ENCODE data around the gene GXYLT2. TPM values are rescaled to one million over a fixed set of nuclear protein-coding genes. Genes with fewer than 3 reads are reported as not detected.

GXYLT2 gene
- total RNA-seq, 4 donors from 2014 or later = 1.5 to 12.5 (median 7.5) TPM

DNA sequence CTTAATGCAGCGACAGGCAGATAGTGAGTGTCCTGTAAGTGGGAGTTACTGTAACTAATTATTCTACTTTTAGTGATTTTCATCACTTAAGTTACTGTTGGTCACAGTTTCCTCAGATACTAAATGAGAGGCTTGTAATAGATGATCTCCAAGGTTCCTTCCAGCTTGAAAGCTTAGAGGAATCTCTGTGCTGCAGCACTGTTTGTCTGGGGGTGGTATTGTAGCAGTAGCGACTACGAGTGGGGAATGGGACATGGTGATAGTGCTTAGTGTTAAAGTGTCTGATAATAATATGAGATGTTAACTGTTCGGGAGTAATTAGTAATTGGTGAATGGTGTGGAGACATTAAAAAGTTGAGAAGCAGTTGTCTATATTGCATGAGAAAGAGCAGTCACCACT, 121.2 kb downstream of the GXYLT2 start:
- TF ChIP-seq CTCF (IDR thresholded peaks at IDR 0.05) (no peak), POLR2A (IDR thresholded peaks at IDR 0.05) (no peak), POLR2AphosphoS5 (IDR thresholded peaks at IDR 0.05) (no peak), EP300 (IDR thresholded peaks at IDR 0.05; ENCODE audit: low read depth) (no peak)
- Histone ChIP-seq H3K36me3 (peaks cover 0 to 22% (median 6%) of the 10 kb centered on the region in 4 donors), H3K4me3 (no peak overlapping the region), H3K27me3 (no peaks in the 10 kb centered on the region), H3K27ac (no peak overlapping the region), H3K9me3 (no peaks in the 10 kb centered on the region), H3K4me1 (peaks cover 3 to 48% (median 5%) of the 10 kb centered on the region in 4 donors)
- WGBS, 2 donors (ENCODE audit: low coverage in 1 of 2) = 77 to 82% methylated on average over 4 of the region's 4 CpGs
- no peak for DNase-seq
- intact Hi-C loops (cut with DNase I; ENCODE audit: low total_unique reads) (no loop called here), in situ Hi-C loops (cut with MboI; ENCODE audit: low pct_ligation_motif_present in 1 of 4, low pct_unique_long_range_greater_than_20kb in 1 of 4, low sequenced_read_pairs in 3 of 4) (no loop called here)

- Histone ChIP-seq H3K27me3 (no peaks in the 10 kb centered on the region), H3K36me3 (peaks cover 0 to 22% (median 6%) of the 10 kb centered on the region in 4 donors), H3K27ac (no peak overlapping the region), H3K4me1 (peaks cover 3 to 51% (median 5%) of the 10 kb centered on the region in 4 donors), H3K4me3 (no peak overlapping the region), H3K9me3 (no peaks in the 10 kb centered on the region)
- 78 to 80% methylated on average over 3 of the region's 3 CpGs for WGBS, 2 donors (ENCODE audit: low coverage in 1 of 2)
- TF ChIP-seq POLR2AphosphoS5 (IDR thresholded peaks at IDR 0.05) = no peak
- no peak for TF ChIP-seq POLR2A (IDR thresholded peaks at IDR 0.05)
- no peak for TF ChIP-seq EP300 (IDR thresholded peaks at IDR 0.05; ENCODE audit: low read depth)
- TF ChIP-seq CTCF (IDR thresholded peaks at IDR 0.05) = no peak
- intact Hi-C loops (cut with DNase I; ENCODE audit: low total_unique reads) = no loop called here
- in situ Hi-C loops (cut with MboI; ENCODE audit: low pct_ligation_motif_present in 1 of 4, low pct_unique_long_range_greater_than_20kb in 1 of 4, low sequenced_read_pairs in 3 of 4) = no loop called here
- DNase-seq = no peak
These were observed 121.9 kb downstream of the GXYLT2 start for GRCh38 chr3:73009750-73010149.

- intact Hi-C loops (cut with DNase I; ENCODE audit: low total_unique reads) (no loop called here), in situ Hi-C loops (cut with MboI; ENCODE audit: low pct_ligation_motif_present in 1 of 4, low pct_unique_long_range_greater_than_20kb in 1 of 4, low sequenced_read_pairs in 3 of 4) (no loop called here)
- Histone ChIP-seq H3K36me3 (peaks cover 0 to 19% (median 6%) of the 10 kb centered on the region in 4 donors), H3K4me1 (peaks cover 3 to 51% (median 5%) of the 10 kb centered on the region in 4 donors), H3K27ac (no peak overlapping the region), H3K4me3 (no peak overlapping the region), H3K27me3 (no peaks in the 10 kb centered on the region), H3K9me3 (no peaks in the 10 kb centered on the region)
- DNase-seq = no peak
- TF ChIP-seq POLR2A (IDR thresholded peaks at IDR 0.05) = no peak
- TF ChIP-seq EP300 (IDR thresholded peaks at IDR 0.05; ENCODE audit: low read depth) = no peak
- no peak for TF ChIP-seq POLR2AphosphoS5 (IDR thresholded peaks at IDR 0.05)
- 91 to 93% methylated on average over 5 to 6 of the region's 6 CpGs for WGBS, 2 donors (ENCODE audit: low coverage in 1 of 2)
These were observed 122.3 kb downstream of the GXYLT2 start for GRCh38 chr3:73010158-73010557.

- in situ Hi-C loops (cut with MboI; ENCODE audit: low pct_ligation_motif_present in 1 of 4, low pct_unique_long_range_greater_than_20kb in 1 of 4, low sequenced_read_pairs in 3 of 4) = no loop called here
- H3K4me1 ChIP-seq = peaks cover 11 to 55% (median 22%) of the 10 kb centered on the region in 4 donors
- H3K9me3 ChIP-seq = no peaks in the 10 kb centered on the region
- no peaks in the 10 kb centered on the region for H3K27me3 ChIP-seq
- no peak overlapping the region for H3K27ac ChIP-seq
- WGBS, 2 donors (ENCODE audit: low coverage in 1 of 2) = 83 to 88% methylated on average over 4 of the region's 4 CpGs
- DNase-seq = no peak
- TF ChIP-seq POLR2AphosphoS5 (IDR thresholded peaks at IDR 0.05) (no peak), EP300 (IDR thresholded peaks at IDR 0.05; ENCODE audit: low read depth) (no peak), POLR2A (IDR thresholded peaks at IDR 0.05) (no peak), CTCF (IDR thresholded peaks at IDR 0.05) (no peak)
- no peaks in the 10 kb centered on the region for H3K36me3 ChIP-seq
- H3K4me3 ChIP-seq = no peak overlapping the region
- intact Hi-C loops (cut with DNase I; ENCODE audit: low total_unique reads) = no loop called here
These were observed 130.5 kb downstream of the GXYLT2 start for GRCh38 chr3:73018298-73018697.

Measured in transverse colon (tissue), 4 donors.